Osteoblast (primary cell): ENCODE measurements around the gene PPFIBP2. TPM values are rescaled to one million over a fixed set of nuclear protein-coding genes. Genes with fewer than 3 reads are reported as not detected.

Experiments
- DNase-seq: peaks from one replicate; pipeline ENCODE4 v3.0.0; 2011; ENCODE audit warnings: low spot score, mixed read lengths; ENCODE audit not compliant: insufficient read length; ENCODE audit errors: missing footprints
- H2AFZ ChIP-seq: 2 replicates; pipeline ENCODE4 v1.6.0; 2011; ENCODE audit warnings: mild to moderate bottlenecking, low read length
- H3K27ac ChIP-seq: 2 replicates; pipeline ENCODE4 v1.5.1; 2011; ENCODE audit warnings: mild to moderate bottlenecking, low read depth, low read length, moderate library complexity
- H3K27me3 ChIP-seq: 2 replicates; pipeline ENCODE4 v1.6.0; 2012; ENCODE audit warnings: mild to moderate bottlenecking, control low read depth, inconsistent platforms, low read length, moderate library complexity; ENCODE audit not compliant: insufficient read depth
- H3K36me3 ChIP-seq: 2 replicates; pipeline ENCODE4 v1.5.1; 2011; ENCODE audit warnings: mild to moderate bottlenecking, low read length, control low read depth, moderate library complexity; ENCODE audit not compliant: insufficient read depth
- H3K4me1 ChIP-seq: 2 replicates; pipeline ENCODE4 v1.5.1; 2011; ENCODE audit warnings: mild to moderate bottlenecking, low read length, control low read depth, moderate library complexity; ENCODE audit not compliant: insufficient read depth
- H3K4me2 ChIP-seq: 2 replicates; pipeline ENCODE4 v1.6.0; 2011; ENCODE audit warnings: mild to moderate bottlenecking, low read length; ENCODE audit not compliant: insufficient read depth
- H3K4me3 ChIP-seq: fragments of 200-600 bp; sonication (generic); 3 replicates; pipeline ENCODE4 v1.5.1; 2012; ENCODE audit warnings: mild to moderate bottlenecking, low read length, inconsistent platforms; ENCODE audit not compliant: insufficient read depth
- H3K79me2 ChIP-seq: 2 replicates; pipeline ENCODE4 v1.6.0; 2012; ENCODE audit warnings: mild to moderate bottlenecking, low read length, control low read depth, inconsistent platforms; ENCODE audit not compliant: insufficient read depth
- H3K9me3 ChIP-seq: 2 replicates; pipeline ENCODE4 v1.5.1; 2011; ENCODE audit warnings: low read depth, low read length, control low read depth
- H4K20me1 ChIP-seq: 2 replicates; pipeline ENCODE4 v1.6.0; 2012; ENCODE audit warnings: mild to moderate bottlenecking, low read length, control low read depth; ENCODE audit not compliant: insufficient read depth
- CTCF ChIP-seq: IDR thresholded peaks from 2 replicates; pipeline ENCODE4 v1.5.1; 2011; ENCODE audit warnings: mild to moderate bottlenecking, low read depth, low read length, moderate library complexity; ENCODE audit errors: extremely low read depth
- total RNA-seq: library from RNA; depleted of rRNA; stranded (reverse); fragments of >200 nt; gene quantifications from 2 replicates; pipeline ENCODE4 v1.2.3, GENCODE V29; 2012

The PPFIBP2 gene
- total RNA-seq, 1 donor = 25.0 TPM

- Histone ChIP-seq H3K27ac (peak overlapping the region; percentile 75), H3K36me3 (no peaks in the 10 kb centered on the region), H4K20me1 (no peaks in the 10 kb centered on the region), H3K4me2 (peak overlapping the region; percentile 81), H2AFZ (peak overlapping the region; percentile 87), H3K79me2 (no peaks in the 10 kb centered on the region), H3K9me3 (no peaks in the 10 kb centered on the region), H3K27me3 (peaks cover 4% of the 10 kb centered on the region), H3K4me1 (peaks cover 72% of the 10 kb centered on the region), H3K4me3 (peak overlapping the region; percentile 68)
- no peak for DNase-seq
- TF ChIP-seq CTCF = no peak
Observed at GRCh38 chr11:7578276-7578955, 64.6 kb downstream of the PPFIBP2 start.

GRCh38 chr11:7579361-7579791 is 65.6 kb downstream of the PPFIBP2 start:
- H3K4me2 ChIP-seq = peak overlapping the region; percentile 81
- peaks cover 62% of the 10 kb centered on the region for H3K4me1 ChIP-seq
- H3K79me2 ChIP-seq = no peaks in the 10 kb centered on the region
- H3K27me3 ChIP-seq = peaks cover 4% of the 10 kb centered on the region
- no peak for TF ChIP-seq CTCF
- no peak overlapping the region for H2AFZ ChIP-seq
- H3K4me3 ChIP-seq = no peak overlapping the region
- H4K20me1 ChIP-seq = no peaks in the 10 kb centered on the region
- no peak for DNase-seq
- H3K9me3 ChIP-seq = no peaks in the 10 kb centered on the region
- H3K36me3 ChIP-seq = no peaks in the 10 kb centered on the region
- H3K27ac ChIP-seq = peak overlapping the region; percentile 75

- H3K9me3 ChIP-seq = no peaks in the 10 kb centered on the region
- no peak overlapping the region for H2AFZ ChIP-seq
- H3K4me3 ChIP-seq = no peak overlapping the region
- no peak for DNase-seq
- H3K36me3 ChIP-seq = no peaks in the 10 kb centered on the region
- H3K27me3 ChIP-seq = peaks cover 4% of the 10 kb centered on the region
- H3K27ac ChIP-seq = no peak overlapping the region
- H3K4me2 ChIP-seq = no peak overlapping the region
- H3K79me2 ChIP-seq = no peaks in the 10 kb centered on the region
- H4K20me1 ChIP-seq = no peaks in the 10 kb centered on the region
- peaks cover 45% of the 10 kb centered on the region for H3K4me1 ChIP-seq
- TF ChIP-seq CTCF = no peak
Observed at GRCh38 chr11:7581021-7581590, 67.3 kb downstream of the PPFIBP2 start.

GRCh38 chr11:7582338-7582985 is 68.7 kb downstream of the PPFIBP2 start:
- H3K36me3 ChIP-seq = no peaks in the 10 kb centered on the region
- no peak overlapping the region for H3K27ac ChIP-seq
- no peaks in the 10 kb centered on the region for H3K9me3 ChIP-seq
- no peak overlapping the region for H2AFZ ChIP-seq
- no peak overlapping the region for H3K4me3 ChIP-seq
- peaks cover 32% of the 10 kb centered on the region for H3K4me1 ChIP-seq
- TF ChIP-seq CTCF = no peak
- no peak overlapping the region for H3K4me2 ChIP-seq
- no peaks in the 10 kb centered on the region for H3K79me2 ChIP-seq
- H4K20me1 ChIP-seq = no peaks in the 10 kb centered on the region
- DNase-seq = peak; percentile 81
- H3K27me3 ChIP-seq = peaks cover 4% of the 10 kb centered on the region
